Ishikawa (cell line): ENCODE data around the gene MESP2.

Experiments used
- CEBPB ChIP-seq: IDR thresholded peaks from 2 replicates; pipeline ENCODE4 v1.6.1; 2012
- EP300 ChIP-seq: IDR thresholded peaks from 2 replicates; pipeline ENCODE4 v1.6.1; 2012; ENCODE audit warnings: borderline replicate concordance
- TAF1 ChIP-seq: IDR thresholded peaks from 2 replicates; pipeline ENCODE4 v1.6.1; 2012; ENCODE audit warnings: low read depth, mild to moderate bottlenecking
- YY1 ChIP-seq: IDR thresholded peaks from 2 replicates; pipeline ENCODE4 v1.6.1; 2012; ENCODE audit warnings: low read depth
- ZBTB7A ChIP-seq: IDR thresholded peaks from 2 replicates; pipeline ENCODE4 v1.6.1; 2012; ENCODE audit warnings: low read depth
- TF ChIP-seq, protein P1 (sequence below): IDR thresholded peaks from 2 replicates; pipeline ENCODE4 v1.6.1; 2012
- TF ChIP-seq, protein P2 (sequence below): IDR thresholded peaks from 2 replicates; pipeline ENCODE4 v1.6.1; 2012; ENCODE audit warnings: low read depth, mild to moderate bottlenecking

DNA sequence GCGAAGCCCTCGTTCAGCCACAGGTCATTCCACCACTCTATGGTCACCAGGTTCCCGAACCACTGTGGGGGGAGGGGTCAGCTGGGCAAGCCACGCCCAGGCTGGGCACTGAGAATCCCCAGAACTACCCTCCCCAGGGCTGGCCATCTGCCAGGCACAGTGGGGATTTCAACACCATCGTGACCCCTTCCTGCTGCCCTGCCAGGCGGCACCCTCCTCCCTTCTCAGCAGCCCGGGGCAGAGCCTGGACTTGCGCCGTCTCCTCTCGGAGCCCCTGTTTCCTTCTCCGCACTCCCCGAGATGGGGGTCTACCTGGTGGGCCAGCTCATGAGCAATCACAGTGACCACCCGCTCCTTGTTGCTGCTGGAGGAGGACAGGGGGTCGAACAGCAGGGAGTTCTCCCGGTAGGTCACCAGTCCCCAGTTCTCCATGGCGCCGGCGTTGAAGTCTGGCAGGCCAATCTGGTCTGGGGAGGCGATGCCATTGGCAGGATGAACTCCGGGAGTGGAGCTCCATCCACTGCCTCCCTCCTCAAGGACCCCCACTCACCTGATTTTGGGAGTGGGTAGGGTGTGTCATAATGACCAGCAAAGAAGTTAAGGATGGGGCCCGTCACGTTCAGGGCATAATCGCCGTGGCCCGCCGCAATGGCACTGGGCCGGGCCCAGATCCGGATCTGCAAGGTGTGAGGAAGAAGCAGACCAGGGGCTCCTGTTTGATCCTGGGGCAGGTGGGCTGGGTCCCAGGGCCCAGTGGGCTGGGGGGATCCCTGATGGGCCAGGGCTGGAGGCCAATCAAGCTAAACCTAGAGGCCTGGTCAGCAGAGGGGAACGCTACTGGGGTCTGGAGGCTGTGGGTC is 28.0 kb downstream of the MESP2 start:
- TF ChIP-seq YY1 (no peak), ZBTB7A (no peak), TAF1 (no peak), EP300 (no peak), CEBPB (no peak)
- TF ChIP-seq, protein P1, sequence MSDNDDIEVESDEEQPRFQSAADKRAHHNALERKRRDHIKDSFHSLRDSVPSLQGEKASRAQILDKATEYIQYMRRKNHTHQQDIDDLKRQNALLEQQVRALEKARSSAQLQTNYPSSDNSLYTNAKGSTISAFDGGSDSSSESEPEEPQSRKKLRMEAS, result no peak
- TF ChIP-seq, protein P2, sequence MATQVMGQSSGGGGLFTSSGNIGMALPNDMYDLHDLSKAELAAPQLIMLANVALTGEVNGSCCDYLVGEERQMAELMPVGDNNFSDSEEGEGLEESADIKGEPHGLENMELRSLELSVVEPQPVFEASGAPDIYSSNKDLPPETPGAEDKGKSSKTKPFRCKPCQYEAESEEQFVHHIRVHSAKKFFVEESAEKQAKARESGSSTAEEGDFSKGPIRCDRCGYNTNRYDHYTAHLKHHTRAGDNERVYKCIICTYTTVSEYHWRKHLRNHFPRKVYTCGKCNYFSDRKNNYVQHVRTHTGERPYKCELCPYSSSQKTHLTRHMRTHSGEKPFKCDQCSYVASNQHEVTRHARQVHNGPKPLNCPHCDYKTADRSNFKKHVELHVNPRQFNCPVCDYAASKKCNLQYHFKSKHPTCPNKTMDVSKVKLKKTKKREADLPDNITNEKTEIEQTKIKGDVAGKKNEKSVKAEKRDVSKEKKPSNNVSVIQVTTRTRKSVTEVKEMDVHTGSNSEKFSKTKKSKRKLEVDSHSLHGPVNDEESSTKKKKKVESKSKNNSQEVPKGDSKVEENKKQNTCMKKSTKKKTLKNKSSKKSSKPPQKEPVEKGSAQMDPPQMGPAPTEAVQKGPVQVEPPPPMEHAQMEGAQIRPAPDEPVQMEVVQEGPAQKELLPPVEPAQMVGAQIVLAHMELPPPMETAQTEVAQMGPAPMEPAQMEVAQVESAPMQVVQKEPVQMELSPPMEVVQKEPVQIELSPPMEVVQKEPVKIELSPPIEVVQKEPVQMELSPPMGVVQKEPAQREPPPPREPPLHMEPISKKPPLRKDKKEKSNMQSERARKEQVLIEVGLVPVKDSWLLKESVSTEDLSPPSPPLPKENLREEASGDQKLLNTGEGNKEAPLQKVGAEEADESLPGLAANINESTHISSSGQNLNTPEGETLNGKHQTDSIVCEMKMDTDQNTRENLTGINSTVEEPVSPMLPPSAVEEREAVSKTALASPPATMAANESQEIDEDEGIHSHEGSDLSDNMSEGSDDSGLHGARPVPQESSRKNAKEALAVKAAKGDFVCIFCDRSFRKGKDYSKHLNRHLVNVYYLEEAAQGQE, result no peak
